AG20443 (cell line): ENCODE data around the gene ST6GALNAC4.

Experiments
- DNase-seq: peaks from one replicate; pipeline ENCODE4 v3.0.0; 2012; ENCODE audit warnings: low spot score, mixed read lengths

The ST6GALNAC4 gene

GRCh38 chr9:127912296-127912695, 4.5 kb downstream of the ST6GALNAC4 start:
- no peak for DNase-seq

GRCh38 chr9:127910613-127911205, 6.1 kb downstream of the ST6GALNAC4 start:
- DNase-seq: peak; percentile 61

GRCh38 chr9:127909839-127910273, 7.0 kb downstream of the ST6GALNAC4 start:
- DNase-seq: no peak

GRCh38 chr9:127908660-127908926, 8.2 kb downstream of the ST6GALNAC4 start:
- DNase-seq: no peak

- no peak for DNase-seq
These were observed 8.8 kb downstream of the ST6GALNAC4 start for GRCh38 chr9:127907867-127908659.

GRCh38 chr9:127905788-127906191, 11.1 kb downstream of the ST6GALNAC4 start:
- no peak for DNase-seq

GRCh38 chr9:127905004-127905728, 11.7 kb downstream of the ST6GALNAC4 start:
- no peak for DNase-seq

GRCh38 chr9:127904561-127905003, 12.3 kb downstream of the ST6GALNAC4 start:
- DNase-seq: no peak

- DNase-seq: peak; percentile 36
These were observed 13.0 kb downstream of the ST6GALNAC4 start for GRCh38 chr9:127903557-127904475.

- peak; percentile 95 for DNase-seq
These were observed 17.5 kb downstream of the ST6GALNAC4 start, which contains the start of gene ST6GALNAC6 for GRCh38 chr9:127899128-127899943. TSS of gene ST6GALNAC6 (minus strand) at chr9:127899603. CDS start at chr9:127897981, 1,622 bp downstream.

- peak; percentile 82 for DNase-seq
These were observed 18.3 kb downstream of the ST6GALNAC4 start for GRCh38 chr9:127898433-127899127.

- DNase-seq: peak; percentile 91
These were observed 19.6 kb downstream of the ST6GALNAC4 start for GRCh38 chr9:127897193-127897692.

GRCh38 chr9:127896395-127897192, 20.2 kb downstream of the ST6GALNAC4 start:
- no peak for DNase-seq

- DNase-seq: no peak
These were observed 21.0 kb downstream of the ST6GALNAC4 start for GRCh38 chr9:127895811-127896210.

GRCh38 chr9:127893392-127893791, 23.4 kb downstream of the ST6GALNAC4 start:
- DNase-seq: no peak

GRCh38 chr9:127892831-127893230, 24.0 kb downstream of the ST6GALNAC4 start:
- no peak for DNase-seq

- DNase-seq: no peak
These were observed 26.8 kb downstream of the ST6GALNAC4 start for GRCh38 chr9:127890053-127890452.

- DNase-seq: no peak
These were observed 29.0 kb downstream of the ST6GALNAC4 start for GRCh38 chr9:127887792-127888191.

GRCh38 chr9:127886401-127886972, 30.4 kb downstream of the ST6GALNAC4 start:
- DNase-seq: peak; percentile 46
